AG04449 (cell line): Measurements from ENCODE around the gene PON1.

Source experiments
- CTCF ChIA-PET: fragments of 350-600 bp; formaldehyde crosslinking; extraction: SDS; loops from one replicate; lab custom pipeline; 2021; ENCODE audit warnings: antibody characterized with exemption; lab: Yijun Ruan, JAX
- POLR2A ChIA-PET: fragments of 400-600, 350-600 bp; formaldehyde crosslinking; extraction: SDS; loops from one replicate; lab custom pipeline; 2020; ENCODE audit warnings: antibody characterized with exemption, inconsistent platforms; lab: Yijun Ruan, JAX
- DNase-seq: peaks from one replicate; pipeline ENCODE4 v3.0.0-alpha.2; 2010; ENCODE audit warnings: low read depth, low spot score
- H3K4me3 ChIP-seq: 2 replicates; pipeline ENCODE4 v1.5.1; 2011; ENCODE audit warnings: low read depth, mild to moderate bottlenecking, control low read depth, low read length
- CTCF ChIP-seq: IDR thresholded peaks from one replicate; pipeline ENCODE4 v1.5.1; 2011; ENCODE audit warnings: mild to moderate bottlenecking, moderate library complexity, low read length, control low read depth, inconsistent platforms; ENCODE audit not compliant: insufficient read depth; ENCODE audit errors: missing control alignments

Gene PON1

GRCh38 chr7:95324431-95324830 is at the start of gene PON1:
TSS of gene PON1 (minus strand) at chr7:95324532. CDS start at chr7:95324475, 57 bp downstream.
- H3K4me3 ChIP-seq = no peak within 1 kb of the TSS
- no peak for TF ChIP-seq CTCF
- POLR2A ChIA-PET = no interaction called here
- no peak for DNase-seq
- CTCF ChIA-PET = no interaction called here

DNA sequence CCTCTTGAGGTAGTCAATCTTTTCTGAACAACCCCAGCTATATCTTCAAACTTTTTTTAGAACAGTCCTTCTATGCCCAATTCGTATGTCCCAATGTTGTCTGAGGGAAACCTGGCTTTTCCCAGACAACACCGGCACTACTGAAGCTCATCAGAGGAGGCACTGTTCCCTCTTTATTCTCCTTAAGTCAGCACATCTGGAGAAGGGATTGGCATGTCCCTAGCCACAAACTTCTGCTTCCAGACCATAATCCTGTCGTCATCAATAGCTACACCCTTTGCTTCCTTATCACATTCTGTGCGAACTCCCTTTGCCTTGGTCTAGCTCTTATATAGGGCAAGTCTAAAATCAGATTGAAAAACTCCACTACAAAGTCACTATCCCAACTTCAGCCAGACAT is 49.0 kb upstream of the PON1 start:
- no peak for TF ChIP-seq CTCF
- no peak for DNase-seq
- H3K4me3 ChIP-seq = no peak overlapping the region
- ChIA-PET POLR2A (no interaction called here), CTCF (no interaction called here)

- TF ChIP-seq CTCF = no peak
- no peak for DNase-seq
- POLR2A ChIA-PET = no interaction called here
- CTCF ChIA-PET = no interaction called here
- no peak overlapping the region for H3K4me3 ChIP-seq
These were observed 43.9 kb upstream of the PON1 start for GRCh38 chr7:95368235-95368634.

DNA sequence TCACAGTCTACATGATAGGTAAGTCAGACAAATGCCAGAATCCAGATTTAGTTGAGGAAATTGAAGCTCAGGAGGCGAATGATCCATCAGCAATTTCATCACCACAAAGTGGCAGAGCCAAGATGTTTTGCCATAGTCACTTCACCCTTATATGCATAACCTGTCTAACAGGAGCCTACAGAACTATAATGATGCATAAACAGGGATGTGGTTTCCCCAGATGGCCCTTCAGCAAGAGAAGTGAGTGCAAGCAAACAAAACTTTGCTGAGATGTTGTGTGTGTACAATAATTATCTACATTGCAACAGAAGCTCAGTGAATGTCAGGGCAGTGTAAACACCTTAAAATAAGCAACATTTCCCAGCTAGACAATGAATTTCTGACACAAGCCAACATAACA is 43.3 kb upstream of the PON1 start:
- ChIA-PET CTCF (no interaction called here), POLR2A (no interaction called here)
- H3K4me3 ChIP-seq = no peak overlapping the region
- DNase-seq = no peak
- TF ChIP-seq CTCF = no peak

- TF ChIP-seq CTCF = no peak
- POLR2A ChIA-PET = no interaction called here
These were observed 40.8 kb upstream of the PON1 start for GRCh38 chr7:95365151-95365550.

GRCh38 chr7:95357623-95358022 is 33.3 kb upstream of the PON1 start:
- DNase-seq = no peak
- no peak overlapping the region for H3K4me3 ChIP-seq
- POLR2A ChIA-PET = no interaction called here
- TF ChIP-seq CTCF = no peak
- CTCF ChIA-PET = interaction anchor here (2.1 kb wide), 1 partner anchor 119 kb away, joined by 5 read pairs; no protein-coding TSS in a partner anchor

More at GRCh38 chr7:95365151-95365550, 40.8 kb upstream of the PON1 start:
- DNase-seq = no peak
- no peak overlapping the region for H3K4me3 ChIP-seq
- CTCF ChIA-PET = no interaction called here
